Measurements from ENCODE around the gene RAI14.

GRCh38 chr5:34844106-34844505 is 188.0 kb downstream of the RAI14 start:
- TF ChIP-seq, protein P1, sequence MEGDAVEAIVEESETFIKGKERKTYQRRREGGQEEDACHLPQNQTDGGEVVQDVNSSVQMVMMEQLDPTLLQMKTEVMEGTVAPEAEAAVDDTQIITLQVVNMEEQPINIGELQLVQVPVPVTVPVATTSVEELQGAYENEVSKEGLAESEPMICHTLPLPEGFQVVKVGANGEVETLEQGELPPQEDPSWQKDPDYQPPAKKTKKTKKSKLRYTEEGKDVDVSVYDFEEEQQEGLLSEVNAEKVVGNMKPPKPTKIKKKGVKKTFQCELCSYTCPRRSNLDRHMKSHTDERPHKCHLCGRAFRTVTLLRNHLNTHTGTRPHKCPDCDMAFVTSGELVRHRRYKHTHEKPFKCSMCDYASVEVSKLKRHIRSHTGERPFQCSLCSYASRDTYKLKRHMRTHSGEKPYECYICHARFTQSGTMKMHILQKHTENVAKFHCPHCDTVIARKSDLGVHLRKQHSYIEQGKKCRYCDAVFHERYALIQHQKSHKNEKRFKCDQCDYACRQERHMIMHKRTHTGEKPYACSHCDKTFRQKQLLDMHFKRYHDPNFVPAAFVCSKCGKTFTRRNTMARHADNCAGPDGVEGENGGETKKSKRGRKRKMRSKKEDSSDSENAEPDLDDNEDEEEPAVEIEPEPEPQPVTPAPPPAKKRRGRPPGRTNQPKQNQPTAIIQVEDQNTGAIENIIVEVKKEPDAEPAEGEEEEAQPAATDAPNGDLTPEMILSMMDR (IDR thresholded peaks at IDR 0.05; ENCODE audit: low read depth, low read length, poor library complexity, severe bottlenecking) = no peak
- TF ChIP-seq EZH2phosphoT487 (IDR thresholded peaks at IDR 0.05; ENCODE audit: borderline replicate concordance, low read length) = no peak
